Effector memory CD4-positive, alpha-beta T cell (primary cell): ENCODE results near the gene DTNBP1.

Source experiments
- DNase-seq, 3 donors: peaks; one replicate each; pipeline ENCODE4 v3.0.0-alpha.2; 2020
- H3K27ac ChIP-seq: 2 replicates; pipeline ENCODE4 v1.7.0; 2013; ENCODE audit warnings: mild to moderate bottlenecking, low read length, moderate library complexity; ENCODE audit not compliant: insufficient read depth, poor library complexity, severe bottlenecking
- H3K27me3 ChIP-seq: replicated peaks from 2 replicates; pipeline ENCODE4 v1.7.0; 2013; ENCODE audit warnings: mild to moderate bottlenecking, low read length; ENCODE audit not compliant: insufficient read depth, control insufficient read depth, poor library complexity, severe bottlenecking
- H3K36me3 ChIP-seq: 2 replicates; pipeline ENCODE4 v1.7.0; 2013; ENCODE audit warnings: mild to moderate bottlenecking, low read length, moderate library complexity; ENCODE audit not compliant: control insufficient read depth, insufficient read depth
- H3K4me1 ChIP-seq: 2 replicates; pipeline ENCODE4 v1.7.0; 2013; ENCODE audit warnings: low read length, mild to moderate bottlenecking; ENCODE audit not compliant: control insufficient read depth, insufficient read depth, poor library complexity, severe bottlenecking
- H3K4me3 ChIP-seq: 2 replicates; pipeline ENCODE4 v1.7.0; 2013; ENCODE audit warnings: low read length, low read depth, mild to moderate bottlenecking; ENCODE audit not compliant: insufficient read depth, poor library complexity, severe bottlenecking
- H3K9me3 ChIP-seq: 2 replicates; pipeline ENCODE4 v1.7.0; 2013; ENCODE audit warnings: mild to moderate bottlenecking, low read length, moderate library complexity; ENCODE audit not compliant: control insufficient read depth

DTNBP1 gene

DNA sequence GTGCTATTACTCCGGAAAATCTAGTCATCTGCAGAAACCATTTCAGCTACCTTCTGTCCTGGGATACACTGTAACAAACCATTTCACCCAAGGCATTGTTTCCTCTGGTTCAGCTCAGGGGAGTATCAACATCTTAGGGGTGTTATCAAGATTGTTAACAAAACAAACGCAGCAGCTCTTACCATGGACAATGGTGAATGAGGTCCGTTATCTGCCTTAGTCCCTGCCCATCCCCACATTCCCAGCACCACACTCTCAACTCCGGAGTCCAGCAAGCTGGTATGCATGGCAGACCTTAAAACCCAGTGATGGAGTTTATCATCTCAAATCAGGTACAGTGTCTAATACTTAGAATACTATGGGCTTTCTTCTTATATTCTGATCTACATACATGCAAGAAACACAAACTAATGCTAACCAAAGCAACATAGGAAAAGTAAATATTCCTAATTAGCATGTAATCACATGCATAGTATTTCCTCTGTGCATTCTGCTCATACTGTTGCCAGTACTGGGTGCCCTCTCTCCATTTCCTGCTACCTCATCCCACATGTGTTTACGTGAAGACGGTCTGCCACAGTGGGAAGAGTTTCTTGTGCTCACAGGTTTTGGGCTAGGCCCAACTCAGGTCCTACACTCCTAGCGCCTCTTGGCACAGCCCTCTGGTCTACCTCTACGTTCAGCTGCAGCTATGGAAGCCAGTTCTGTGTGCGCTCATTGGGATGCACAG is 123.9 kb downstream of the DTNBP1 start:
- H3K27ac ChIP-seq, result no peak overlapping the region

DNA sequence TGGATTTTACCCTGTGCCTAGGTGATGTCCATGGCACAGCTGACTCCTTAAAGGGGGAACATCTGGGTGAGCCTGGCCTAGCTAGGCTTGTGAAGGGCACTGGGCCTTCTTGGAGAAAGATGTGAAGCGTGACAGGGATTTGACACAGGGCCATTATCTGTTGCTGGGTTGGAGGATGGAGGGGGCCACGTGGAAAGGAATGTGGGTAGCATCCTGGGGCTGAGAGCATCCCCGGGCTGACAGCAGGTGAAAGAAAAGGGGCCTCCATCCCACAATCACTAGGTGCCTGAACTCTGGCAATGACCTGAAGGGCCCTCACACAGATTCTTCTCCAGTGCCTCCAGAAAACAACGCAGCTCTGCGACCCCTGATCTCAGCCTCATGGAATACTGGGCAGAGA is 124.7 kb downstream of the DTNBP1 start:
- Histone ChIP-seq H3K27ac (no peak overlapping the region), H3K9me3 (no peaks in the 10 kb centered on the region), H3K27me3 (no peaks in the 10 kb centered on the region), H3K36me3 (peaks cover 4% of the 10 kb centered on the region), H3K4me3 (no peak overlapping the region), H3K4me1 (no peaks in the 10 kb centered on the region)
- no peak for DNase-seq

More for the DNA sequence above, 123.9 kb downstream of the DTNBP1 start:
- no peaks in the 10 kb centered on the region for H3K4me1 ChIP-seq
- DNase-seq, result no peak
- H3K36me3 ChIP-seq, result no peaks in the 10 kb centered on the region
- no peaks in the 10 kb centered on the region for H3K27me3 ChIP-seq
- H3K9me3 ChIP-seq, result no peaks in the 10 kb centered on the region
- no peak overlapping the region for H3K4me3 ChIP-seq

DNA sequence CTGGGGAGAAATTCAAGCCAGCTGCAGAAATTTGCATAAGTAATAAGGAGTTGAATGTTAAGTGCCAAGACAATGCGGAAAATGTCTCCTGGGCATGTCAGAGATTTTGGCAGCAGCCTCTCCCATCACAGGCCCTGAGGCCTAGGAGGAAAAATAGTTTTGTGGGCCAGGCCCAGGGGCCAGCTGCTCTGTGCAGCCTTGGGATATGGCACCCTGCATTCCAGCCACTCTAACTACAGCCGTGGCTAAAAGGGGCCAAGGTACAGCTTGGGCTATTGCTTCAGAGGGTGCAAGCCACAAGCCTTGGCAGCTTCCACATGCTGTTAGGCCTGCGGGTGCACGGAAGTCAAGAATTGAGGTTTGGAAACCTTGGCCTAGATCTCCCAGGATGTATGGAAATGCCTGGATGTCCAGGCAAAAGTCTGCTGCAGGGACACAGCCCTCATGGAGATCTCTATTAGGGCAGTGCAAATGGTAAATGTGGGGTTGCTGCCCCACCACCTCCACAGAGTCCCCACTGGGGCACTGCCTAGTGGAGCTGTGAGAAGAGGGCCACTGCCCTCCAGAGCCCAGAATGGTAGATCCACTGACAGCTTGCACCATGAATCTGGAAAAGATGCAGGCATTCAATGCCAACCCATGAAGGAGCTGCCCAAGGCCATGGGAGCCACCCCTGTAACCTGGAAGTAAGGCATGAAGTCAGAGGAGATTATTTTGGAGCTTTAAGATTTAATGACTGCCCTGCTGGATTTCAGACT is 126.5 kb downstream of the DTNBP1 start:
- peaks cover 12% of the 10 kb centered on the region for H3K36me3 ChIP-seq
- H3K27me3 ChIP-seq, result no peaks in the 10 kb centered on the region
- no peak for DNase-seq
- H3K4me3 ChIP-seq, result no peak overlapping the region
- no peak overlapping the region for H3K27ac ChIP-seq
- H3K9me3 ChIP-seq, result no peaks in the 10 kb centered on the region
- H3K4me1 ChIP-seq, result no peaks in the 10 kb centered on the region

- H3K4me3 ChIP-seq, result no peak overlapping the region
- H3K4me1 ChIP-seq, result no peaks in the 10 kb centered on the region
- peaks cover 19% of the 10 kb centered on the region for H3K36me3 ChIP-seq
- no peaks in the 10 kb centered on the region for H3K9me3 ChIP-seq
- no peak overlapping the region for H3K27ac ChIP-seq
- no peaks in the 10 kb centered on the region for H3K27me3 ChIP-seq
- no peak for DNase-seq
These were observed 127.2 kb downstream of the DTNBP1 start for GRCh38 chr6:15535495-15536197.

DNA sequence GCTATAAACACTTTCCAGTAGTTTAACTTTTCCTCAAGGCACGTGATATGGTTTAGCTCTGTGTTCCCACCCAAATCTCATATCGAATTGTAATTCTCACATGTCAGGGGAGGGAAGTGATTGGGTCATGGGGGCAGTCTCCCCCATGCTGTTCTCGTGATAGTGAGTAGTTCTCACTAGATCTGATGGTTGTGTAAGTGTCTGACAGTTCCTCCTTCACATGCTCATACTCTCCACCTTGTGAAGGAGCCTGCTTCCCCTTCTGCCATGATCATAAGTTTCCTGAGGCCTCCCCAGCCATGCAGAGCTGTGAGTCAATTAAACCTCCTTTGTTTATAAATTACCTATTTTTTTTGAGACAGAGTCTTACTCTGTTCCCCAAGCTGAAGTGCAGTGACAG is 127.9 kb downstream of the DTNBP1 start:
- peaks cover 22% of the 10 kb centered on the region for H3K36me3 ChIP-seq
- H3K4me3 ChIP-seq, result no peak overlapping the region
- DNase-seq, result no peak
- H3K27ac ChIP-seq, result no peak overlapping the region
- no peaks in the 10 kb centered on the region for H3K9me3 ChIP-seq
- H3K27me3 ChIP-seq, result no peaks in the 10 kb centered on the region
- no peaks in the 10 kb centered on the region for H3K4me1 ChIP-seq

DNA sequence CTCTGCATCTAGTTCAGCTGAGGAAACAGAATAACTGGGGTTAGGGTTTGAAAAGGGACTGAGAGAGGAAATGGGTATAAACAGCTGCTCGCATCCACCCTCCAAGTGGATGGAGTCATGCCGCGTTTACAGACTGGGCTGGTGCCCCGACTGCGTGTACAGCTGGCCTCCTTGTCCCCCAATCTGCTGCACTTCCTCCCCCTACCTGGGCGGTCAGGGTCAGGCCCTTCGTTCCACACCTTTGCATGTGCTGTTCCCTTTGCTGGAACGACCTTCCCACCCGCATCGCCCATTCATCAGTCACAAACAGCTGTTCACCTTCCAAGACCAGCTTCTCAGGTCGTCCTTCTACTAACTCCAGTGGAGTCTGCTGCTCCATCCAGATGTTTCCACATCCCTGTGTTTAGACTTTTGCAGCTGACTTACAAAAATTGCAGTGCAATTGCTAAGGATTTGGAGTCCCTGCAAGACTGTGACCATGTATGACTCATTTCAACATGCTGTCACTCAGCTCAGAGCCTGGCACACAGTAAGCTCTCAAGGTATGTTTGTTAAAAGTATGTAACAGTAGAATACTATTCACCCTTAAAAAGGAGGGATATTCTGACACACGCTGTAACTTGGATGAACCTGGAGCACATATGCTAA is 129.3 kb downstream of the DTNBP1 start:
- H3K4me1 ChIP-seq, result no peaks in the 10 kb centered on the region
- no peak overlapping the region for H3K27ac ChIP-seq
- peaks cover 22% of the 10 kb centered on the region for H3K36me3 ChIP-seq
- no peak overlapping the region for H3K4me3 ChIP-seq
- no peak for DNase-seq
- no peaks in the 10 kb centered on the region for H3K9me3 ChIP-seq
- no peaks in the 10 kb centered on the region for H3K27me3 ChIP-seq

DNA sequence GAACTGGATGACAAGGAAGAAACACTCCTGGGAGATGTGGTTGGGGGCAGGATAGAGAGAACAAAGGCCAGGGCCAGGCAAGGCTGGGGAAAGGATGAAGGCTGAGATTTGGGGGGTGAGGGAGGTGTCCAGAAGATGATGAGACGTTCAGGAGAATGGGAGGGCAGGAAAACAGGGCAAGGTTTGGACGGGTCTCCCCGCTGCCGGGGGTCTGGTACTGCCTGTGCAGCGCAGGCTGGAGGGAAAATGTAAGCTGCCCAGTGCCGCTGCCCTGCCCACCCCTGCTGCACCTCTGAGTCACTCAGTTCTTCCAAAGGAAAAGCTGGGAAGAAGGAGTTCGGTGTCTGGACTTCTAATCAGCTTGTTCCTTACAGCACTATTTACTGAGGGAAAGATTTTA is 130.9 kb downstream of the DTNBP1 start:
- no peaks in the 10 kb centered on the region for H3K27me3 ChIP-seq
- peaks cover 22% of the 10 kb centered on the region for H3K36me3 ChIP-seq
- H3K4me1 ChIP-seq, result no peaks in the 10 kb centered on the region
- no peak overlapping the region for H3K27ac ChIP-seq
- H3K9me3 ChIP-seq, result no peaks in the 10 kb centered on the region
- no peak for DNase-seq
- no peak overlapping the region for H3K4me3 ChIP-seq

DNA sequence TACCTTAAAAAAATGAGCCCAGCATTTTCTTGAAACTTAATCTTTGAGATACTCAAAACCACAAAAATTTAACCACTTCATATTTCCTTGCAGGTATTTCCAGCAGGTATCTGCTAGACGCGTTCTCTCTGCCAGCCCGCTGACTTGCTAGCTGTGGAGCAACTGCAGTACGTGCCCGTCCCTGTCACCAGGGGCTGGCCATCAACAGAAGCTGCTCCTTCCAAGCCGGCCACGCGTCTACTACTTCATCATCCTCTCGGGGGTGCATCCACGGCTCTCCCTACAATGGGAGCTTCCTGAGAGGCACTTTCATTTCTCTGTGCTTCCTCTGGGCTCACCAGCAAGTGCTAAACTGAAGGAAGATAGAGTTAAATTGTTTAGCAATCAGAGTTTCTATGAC is 132.4 kb downstream of the DTNBP1 start:
- Histone ChIP-seq H3K36me3 (peaks cover 25% of the 10 kb centered on the region), H3K9me3 (no peaks in the 10 kb centered on the region), H3K27me3 (no peaks in the 10 kb centered on the region), H3K4me3 (no peak overlapping the region), H3K4me1 (no peaks in the 10 kb centered on the region), H3K27ac (no peak overlapping the region)
- DNase-seq, result no peak

GRCh38 chr6:15528870-15529269 is 134.0 kb downstream of the DTNBP1 start:
- no peak for DNase-seq
- Histone ChIP-seq H3K36me3 (peaks cover 30% of the 10 kb centered on the region), H3K9me3 (no peaks in the 10 kb centered on the region), H3K4me3 (no peak overlapping the region), H3K27me3 (no peaks in the 10 kb centered on the region), H3K4me1 (no peaks in the 10 kb centered on the region), H3K27ac (no peak overlapping the region)
